Measurements from ENCODE around the gene PAGR1. TPM values are rescaled to one million over a fixed set of nuclear protein-coding genes. Genes with fewer than 3 reads are reported as not detected.
A peak's percentile ranks its signal among the peaks of the same experiment; 100 is the strongest.
"Not testable (repeated sequence)": the region's sequence is repeated elsewhere in the genome, so short reads cannot be mapped to it uniquely, and the experiment has no call there.

The PAGR1 gene
- polyA plus RNA-seq, 3 donors: 28.0 to 30.5 (median 29.7) TPM

- no peak for DNase-seq (ENCODE audit: low read depth in 3 of 3, low spot score in 2 of 3)
Observed at GRCh38 chr16:29862383-29862883, 46.5 kb downstream of the PAGR1 start.

GRCh38 chr16:29862884-29863668 is 47.1 kb downstream of the PAGR1 start, which contains the start of gene CDIPT:
CDIPT (minus strand) TSS chr16:29863226; CDS start chr16:29862857, 369 bp downstream.
- peak; percentile 93 to 96 (median 95) for DNase-seq (ENCODE audit: low read depth in 3 of 3, low spot score in 2 of 3)

DNA sequence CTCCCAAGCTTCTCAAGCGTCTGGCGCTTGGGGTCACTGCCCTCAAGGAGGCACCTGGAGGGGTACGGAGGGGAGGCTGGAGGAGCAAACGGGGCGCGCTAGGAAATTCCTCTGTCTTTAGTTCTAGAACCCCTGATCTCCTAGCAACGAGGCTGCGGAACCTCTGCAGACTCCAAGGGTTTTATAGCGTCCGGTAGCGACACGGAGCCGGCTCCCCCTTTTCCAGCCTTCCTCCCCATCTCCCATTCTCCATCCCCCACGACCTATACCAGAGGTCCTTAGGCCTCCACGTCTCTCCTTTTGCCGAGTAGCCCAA is 47.7 kb downstream of the PAGR1 start:
- no peak for DNase-seq (ENCODE audit: low read depth in 3 of 3, low spot score in 2 of 3)

- DNase-seq (ENCODE audit: low read depth in 3 of 3, low spot score in 2 of 3): no peak
Observed at GRCh38 chr16:29864205-29864604, 48.3 kb downstream of the PAGR1 start.

DNA sequence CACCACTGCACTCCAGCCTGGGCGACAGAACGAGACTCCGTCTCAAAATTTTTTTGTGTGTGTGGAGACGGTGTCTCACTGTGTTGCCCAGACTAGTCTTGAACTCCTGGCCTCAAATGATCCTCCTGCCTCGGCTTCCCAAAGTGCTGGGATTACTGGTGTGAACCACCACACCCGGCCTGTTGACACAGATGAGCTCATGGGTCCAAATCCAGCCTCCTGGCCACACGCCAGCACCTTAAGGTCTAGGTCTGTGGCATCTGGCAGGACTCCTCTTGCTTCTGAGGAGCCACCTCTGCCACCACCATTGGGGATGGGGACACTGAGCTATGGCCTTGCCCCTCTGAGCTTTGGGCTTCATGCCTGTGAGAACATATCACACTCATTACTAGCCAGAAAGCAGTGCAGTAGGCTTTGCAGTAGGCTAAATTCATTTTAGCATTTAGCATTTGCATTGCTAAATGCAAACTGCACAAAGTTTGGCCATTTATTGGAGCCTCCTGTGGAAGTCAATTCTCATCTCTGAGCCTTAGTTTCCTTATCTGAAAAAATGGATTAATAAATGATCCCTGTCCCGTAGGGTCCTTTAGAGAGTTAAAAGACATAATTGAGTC is 52.6 kb downstream of the PAGR1 start:
- DNase-seq (ENCODE audit: low read depth in 3 of 3, low spot score in 2 of 3): no peak

DNA sequence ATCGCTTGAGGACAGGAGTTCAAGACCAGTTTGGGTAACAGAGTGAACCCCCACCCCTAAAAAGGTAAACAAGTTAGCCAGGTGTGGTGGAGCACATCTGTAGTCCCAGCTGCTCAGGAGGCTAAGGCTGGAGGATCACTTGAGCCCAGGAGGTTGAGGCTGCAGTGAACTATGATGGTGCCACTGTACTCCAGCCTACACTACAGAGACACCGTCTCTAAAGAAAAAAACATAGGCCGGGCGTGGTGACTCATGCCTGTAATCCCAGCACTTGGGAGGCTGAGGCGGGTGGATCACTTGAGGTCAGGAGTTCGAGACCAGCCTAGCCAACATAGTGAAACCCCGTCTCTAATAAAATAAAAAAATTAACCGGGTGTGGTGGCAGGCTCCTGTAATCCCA is 53.1 kb downstream of the PAGR1 start:
- not testable (repeated sequence) for DNase-seq (ENCODE audit: low read depth in 3 of 3, low spot score in 2 of 3)

Other genes starting within 250 kb of the PAGR1 start
- 1 to 10 TPM; 2.2 to 2.6 (median 2.6) TPM for gene SPN, start 152.9 kb upstream of the PAGR1 start, polyA plus RNA-seq (ENCODE audit: insufficient read length in 3 of 3)
- 100 to 1,000 TPM; 115 to 144 (median 131) TPM for gene QPRT, start 137.0 kb upstream of the PAGR1 start, polyA plus RNA-seq (ENCODE audit: insufficient read length in 3 of 3)
- under 1 TPM; 0.17 to 0.28 (median 0.26) TPM for gene C16orf54, start 70.2 kb upstream of the PAGR1 start, polyA plus RNA-seq (ENCODE audit: insufficient read length in 3 of 3)
- gene ZG16, start 37.9 kb upstream of the PAGR1 start, polyA plus RNA-seq (ENCODE audit: insufficient read length in 3 of 3): under 1 TPM in 1 of 3 donors, not detected in 2; 0.06 TPM
- gene KIF22, start 25.4 kb upstream of the PAGR1 start, polyA plus RNA-seq (ENCODE audit: insufficient read length in 3 of 3): 10 to 100 TPM; 67.5 to 70.9 (median 68.8) TPM
- 100 to 1,000 TPM; 273 to 320 (median 302) TPM for gene MAZ, start 9.6 kb upstream of the PAGR1 start, polyA plus RNA-seq (ENCODE audit: insufficient read length in 3 of 3)
- gene PRRT2, start 4.0 kb upstream of the PAGR1 start, polyA plus RNA-seq (ENCODE audit: insufficient read length in 3 of 3): 10 to 100 TPM in 1 of 3 donors, 1 to 10 TPM in 2; 6.5 to 12.4 (median 8.4) TPM
- gene MVP, start 4.3 kb downstream of the PAGR1 start, polyA plus RNA-seq (ENCODE audit: insufficient read length in 3 of 3): 10 to 100 TPM; 18.1 to 22.6 (median 20.0) TPM
- gene CDIPT, start 47.1 kb downstream of the PAGR1 start, polyA plus RNA-seq (ENCODE audit: insufficient read length in 3 of 3): 100 to 1,000 TPM in 1 of 3 donors, 10 to 100 TPM in 2; 85.9 to 102 (median 89.9) TPM
- gene SEZ6L2, start 83.4 kb downstream of the PAGR1 start, polyA plus RNA-seq (ENCODE audit: insufficient read length in 3 of 3): 10 to 100 TPM in 1 of 3 donors, 1 to 10 TPM in 2; 9.0 to 10.8 (median 9.5) TPM
- gene ASPHD1, start 84.3 kb downstream of the PAGR1 start, polyA plus RNA-seq (ENCODE audit: insufficient read length in 3 of 3): under 1 TPM; 0.52 to 0.87 (median 0.54) TPM
- 10 to 100 TPM; 13.8 to 15.7 (median 14.2) TPM for gene KCTD13, start 110.1 kb downstream of the PAGR1 start, polyA plus RNA-seq (ENCODE audit: insufficient read length in 3 of 3)
- gene TMEM219, start 145.9 kb downstream of the PAGR1 start, polyA plus RNA-seq (ENCODE audit: insufficient read length in 3 of 3): 100 to 1,000 TPM in 1 of 3 donors, 10 to 100 TPM in 2; 93.1 to 107 (median 96.3) TPM
- gene TAOK2, start 157.7 kb downstream of the PAGR1 start, polyA plus RNA-seq (ENCODE audit: insufficient read length in 3 of 3): 10 to 100 TPM; 33.6 to 36.9 (median 36.4) TPM
- gene HIRIP3, start 179.5 kb downstream of the PAGR1 start, polyA plus RNA-seq (ENCODE audit: insufficient read length in 3 of 3): 10 to 100 TPM; 16.2 to 18.8 (median 18.0) TPM
- gene INO80E, start 180.1 kb downstream of the PAGR1 start, polyA plus RNA-seq (ENCODE audit: insufficient read length in 3 of 3): 10 to 100 TPM; 34.5 to 37.9 (median 36.7) TPM
- 1 to 10 TPM; 1.6 to 2.3 (median 1.7) TPM for gene DOC2A, start 194.9 kb downstream of the PAGR1 start, polyA plus RNA-seq (ENCODE audit: insufficient read length in 3 of 3)
- gene C16orf92, start 207.0 kb downstream of the PAGR1 start, polyA plus RNA-seq (ENCODE audit: insufficient read length in 3 of 3): not detected
- under 1 TPM; 0.60 to 0.93 (median 0.90) TPM for gene TLCD3B, start 215.1 kb downstream of the PAGR1 start, polyA plus RNA-seq (ENCODE audit: insufficient read length in 3 of 3)
- 100 to 1,000 TPM; 451 to 496 (median 456) TPM for gene ALDOA, start 249.6 kb downstream of the PAGR1 start, polyA plus RNA-seq (ENCODE audit: insufficient read length in 3 of 3)

Measured in right renal cortex interstitium (tissue), 3 donors.